Measurements from ENCODE around the gene PLCB3. TPM values are rescaled to one million over a fixed set of nuclear protein-coding genes. Genes with fewer than 3 reads are reported as not detected.

The PLCB3 gene
- 35.8 and 38.3 TPM in 2 replicates for total RNA-seq (2014; rRNA removed; shearing (Covaris generic))

DNA sequence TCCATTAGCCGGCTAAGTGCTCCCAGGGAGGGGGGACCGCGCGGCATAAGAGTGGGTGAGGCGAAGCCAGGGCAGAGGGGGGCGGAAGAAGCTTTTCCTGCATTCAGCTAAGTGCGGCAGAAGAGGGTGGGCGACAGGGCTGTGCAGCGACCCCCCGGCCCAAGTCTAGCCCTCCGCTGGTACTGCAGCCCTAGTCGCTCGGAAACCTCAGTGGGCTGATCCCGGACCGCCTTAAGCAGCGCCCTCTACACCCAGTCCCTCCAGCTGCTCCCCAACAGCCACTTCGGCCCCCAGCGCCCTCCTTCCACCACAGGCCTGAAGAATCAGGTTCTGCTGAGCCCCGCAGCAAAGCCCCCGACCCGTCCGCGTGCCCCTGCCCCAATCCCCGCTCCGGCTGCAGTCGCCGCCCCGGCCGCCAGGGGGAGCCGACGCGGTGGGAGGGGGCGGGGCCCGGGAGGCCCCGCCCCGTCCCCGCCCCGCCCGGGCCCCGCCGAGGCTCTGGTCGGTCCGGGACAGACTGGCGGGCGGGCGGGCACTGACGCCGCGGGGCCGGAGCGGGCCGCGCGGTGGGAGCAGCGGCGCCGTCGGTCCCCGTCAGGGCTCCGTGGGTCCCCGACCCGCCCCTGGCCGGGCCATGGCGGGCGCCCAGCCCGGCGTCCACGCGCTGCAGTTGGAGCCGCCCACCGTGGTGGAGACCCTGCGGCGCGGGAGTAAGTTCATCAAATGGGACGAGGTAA is at the start of gene PLCB3:
Gene PLCB3, plus strand, starts transcription at position 515 of the 737 bp plus-strand sequence. Its CDS starts 120 bp downstream, at position 635.
- Histone ChIP-seq H3K27me3 (no peaks in the 10 kb centered on the region), H3K9me3 (replicated peaks) (no peaks in the 10 kb centered on the region), H3K36me3 (peaks cover 10% of the 10 kb centered on the region), H3K27ac (peak within 1 kb of the TSS; percentile 36; the same call in 1 of the 2 replicates), H3K4me1 (peaks cover 27% of the 10 kb centered on the region), H3K4me3 (peak within 1 kb of the TSS; percentile 88)
- DNase-seq, result peak; percentile 44 to 65

DNA sequence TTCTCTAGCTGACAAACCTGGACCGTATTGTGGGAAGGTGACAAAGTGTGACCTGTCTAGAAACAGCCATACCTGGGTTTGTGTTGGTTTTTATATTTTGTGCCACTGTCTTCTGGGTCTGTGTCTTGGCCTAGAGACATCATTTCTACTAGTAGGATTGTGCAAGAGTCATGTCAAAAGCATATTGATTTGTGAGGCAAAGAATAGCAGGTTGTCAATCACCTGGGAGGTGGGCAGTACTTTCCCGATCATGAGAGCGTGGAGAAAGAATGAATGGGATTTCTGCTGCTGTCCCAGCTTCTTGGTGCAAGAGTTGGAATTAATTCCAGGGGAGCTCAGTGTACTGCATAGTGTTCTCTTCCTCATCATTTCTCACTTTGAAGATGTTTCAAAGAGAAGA is 49.8 kb upstream of the PLCB3 start:
- no peaks in the 10 kb centered on the region for H3K27me3 ChIP-seq
- H3K9me3 ChIP-seq (replicated peaks), result no peaks in the 10 kb centered on the region
- no peak for DNase-seq
- H3K4me3 ChIP-seq, result no peak overlapping the region
- H3K4me1 ChIP-seq, result peaks cover 27% of the 10 kb centered on the region
- H3K36me3 ChIP-seq, result peaks cover 85% of the 10 kb centered on the region
- no peak overlapping the region for H3K27ac ChIP-seq

DNA sequence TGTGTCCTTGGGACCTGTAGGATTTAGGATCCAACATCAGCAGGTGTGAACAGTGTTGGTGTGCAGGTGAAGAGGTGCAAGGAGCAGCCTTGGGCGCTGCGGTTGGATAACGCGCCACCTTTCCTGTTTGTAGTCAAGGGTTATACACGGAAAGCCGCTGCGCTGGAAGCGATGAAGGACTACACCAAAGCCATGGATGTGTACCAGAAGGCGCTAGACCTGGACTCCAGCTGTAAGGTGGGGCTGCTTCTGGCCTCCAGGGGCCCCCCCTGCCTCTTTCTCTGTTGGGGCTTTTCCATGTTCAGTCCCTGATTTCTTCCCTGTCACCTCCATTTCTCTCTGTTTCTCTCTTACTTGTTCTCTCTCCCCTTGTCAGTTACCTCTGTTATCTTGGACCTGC is 48.3 kb upstream of the PLCB3 start:
- no peak for DNase-seq
- H3K9me3 ChIP-seq (replicated peaks), result no peaks in the 10 kb centered on the region
- no peaks in the 10 kb centered on the region for H3K27me3 ChIP-seq
- H3K27ac ChIP-seq, result no peak overlapping the region
- H3K4me1 ChIP-seq, result peaks cover 40% of the 10 kb centered on the region
- H3K4me3 ChIP-seq, result no peak overlapping the region
- H3K36me3 ChIP-seq, result peaks cover 72% of the 10 kb centered on the region

DNA sequence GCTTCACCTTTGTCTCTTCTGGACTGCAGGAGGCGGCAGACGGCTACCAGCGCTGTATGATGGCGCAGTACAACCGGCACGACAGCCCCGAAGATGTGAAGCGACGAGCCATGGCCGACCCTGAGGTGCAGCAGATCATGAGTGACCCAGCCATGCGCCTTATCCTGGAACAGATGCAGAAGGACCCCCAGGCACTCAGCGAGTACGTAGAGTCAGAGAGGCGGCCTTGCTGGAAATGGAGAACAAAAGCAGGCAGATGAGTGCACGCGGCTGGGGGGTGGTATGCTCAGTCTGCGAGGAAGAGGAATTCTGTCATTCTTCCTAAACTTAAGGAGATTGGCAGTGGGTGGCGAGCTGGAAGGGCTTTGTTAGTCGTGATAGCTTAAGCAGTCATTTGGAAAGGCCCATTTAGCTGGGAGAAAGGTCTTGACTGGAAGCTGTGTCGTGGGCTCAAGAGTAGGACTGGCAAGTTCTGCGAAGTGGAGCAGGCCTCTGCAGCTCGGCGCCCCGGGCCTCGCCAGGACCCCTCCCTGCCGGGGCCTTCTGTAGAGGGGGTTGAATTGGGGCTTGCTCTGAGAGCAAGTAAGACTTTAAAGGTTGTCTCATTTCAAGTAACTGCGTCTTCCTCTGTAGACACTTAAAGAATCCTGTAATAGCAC is 47.8 kb upstream of the PLCB3 start:
- Histone ChIP-seq H3K27me3 (no peaks in the 10 kb centered on the region), H3K4me1 (peaks cover 45% of the 10 kb centered on the region), H3K27ac (no peak overlapping the region), H3K4me3 (no peak overlapping the region), H3K36me3 (peaks cover 66% of the 10 kb centered on the region), H3K9me3 (replicated peaks) (no peaks in the 10 kb centered on the region)
- no peak for DNase-seq

DNA sequence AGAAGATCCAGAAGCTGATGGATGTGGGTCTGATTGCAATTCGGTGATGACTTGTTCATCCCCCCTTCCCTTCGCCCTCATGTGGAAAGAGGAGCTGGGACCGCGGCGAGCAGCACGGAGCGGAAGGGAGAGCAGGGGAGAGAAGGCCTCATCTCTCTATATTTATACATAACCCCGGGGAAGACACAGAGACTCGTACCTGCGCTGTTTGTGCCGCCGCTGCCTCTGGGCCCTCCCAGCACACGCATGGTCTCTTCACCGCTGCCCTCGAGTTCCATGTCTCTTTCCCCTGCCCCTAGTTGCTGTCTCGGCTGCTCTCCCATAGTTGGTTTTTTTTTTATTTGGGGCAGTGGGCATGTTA is 47.3 kb upstream of the PLCB3 start:
- H3K4me3 ChIP-seq, result no peak overlapping the region
- H3K27me3 ChIP-seq, result no peaks in the 10 kb centered on the region
- no peak for DNase-seq
- H3K36me3 ChIP-seq, result peaks cover 62% of the 10 kb centered on the region
- H3K27ac ChIP-seq, result no peak overlapping the region
- H3K4me1 ChIP-seq, result peaks cover 47% of the 10 kb centered on the region
- H3K9me3 ChIP-seq (replicated peaks), result no peaks in the 10 kb centered on the region

GRCh38 chr11:64204464-64204989 is 46.8 kb upstream of the PLCB3 start:
- no peaks in the 10 kb centered on the region for H3K9me3 ChIP-seq (replicated peaks)
- no peaks in the 10 kb centered on the region for H3K27me3 ChIP-seq
- H3K4me1 ChIP-seq, result peaks cover 47% of the 10 kb centered on the region
- peak; percentile 94 to 98 for DNase-seq
- 0 out of 2 replicates have a peak overlapping the region, but pooled peaks have one; percentile 17 for H3K27ac ChIP-seq
- no peak overlapping the region for H3K4me3 ChIP-seq
- peaks cover 62% of the 10 kb centered on the region for H3K36me3 ChIP-seq

GRCh38 chr11:64206457-64207255 is 44.7 kb upstream of the PLCB3 start, which contains the start of gene FERMT3:
TSS of gene FERMT3 (plus strand) at chr11:64206721. CDS start at chr11:64207365, 644 bp downstream.
- H3K9me3 ChIP-seq (replicated peaks), result no peaks in the 10 kb centered on the region
- H3K4me1 ChIP-seq, result peaks cover 47% of the 10 kb centered on the region
- H3K4me3 ChIP-seq, result peak within 1 kb of the TSS; percentile 33
- peaks cover 43% of the 10 kb centered on the region for H3K36me3 ChIP-seq
- H3K27me3 ChIP-seq, result no peaks in the 10 kb centered on the region
- peak within 1 kb of the TSS; percentile 94 for H3K27ac ChIP-seq
- peak in 1 of 2 experiments; percentile 20 for DNase-seq

DNA sequence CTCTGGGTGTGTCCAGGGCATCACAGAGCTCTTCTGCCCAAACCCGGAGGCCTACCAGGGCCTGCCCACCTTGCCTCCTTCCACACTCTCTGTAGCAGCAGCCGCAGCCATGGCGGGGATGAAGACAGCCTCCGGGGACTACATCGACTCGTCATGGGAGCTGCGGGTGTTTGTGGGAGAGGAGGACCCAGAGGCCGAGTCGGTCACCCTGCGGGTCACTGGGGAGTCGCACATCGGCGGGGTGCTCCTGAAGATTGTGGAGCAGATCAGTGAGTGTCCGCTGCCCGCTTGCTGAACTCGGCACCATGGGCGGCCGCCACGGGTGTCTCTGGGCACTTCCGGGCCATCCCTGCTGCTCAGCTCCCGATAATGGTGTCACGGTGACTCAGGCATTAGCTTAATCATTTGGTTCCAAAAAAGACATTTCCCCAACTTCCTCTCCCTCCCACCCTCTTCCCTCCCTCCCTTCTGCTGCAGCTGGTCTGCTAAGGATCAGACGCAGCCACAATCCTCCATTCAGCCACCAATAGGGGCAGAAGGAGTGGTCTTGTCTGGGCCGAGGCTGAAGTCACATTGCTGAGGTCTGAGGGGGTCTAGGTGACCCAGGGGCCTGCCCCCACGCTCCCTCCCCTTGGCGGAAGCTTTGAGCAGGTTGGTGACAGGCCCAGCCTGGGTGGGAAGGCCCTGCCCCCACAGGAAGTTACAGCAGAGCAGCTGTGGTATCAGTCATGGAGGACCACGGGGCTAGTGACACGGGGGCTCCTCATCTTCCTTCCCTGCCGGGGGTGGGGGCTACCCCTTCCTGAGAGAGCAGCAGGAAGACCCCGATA is 43.9 kb upstream of the PLCB3 start:
- DNase-seq, result peak; percentile 92 to 94
- peak overlapping the region; percentile 94 for H3K27ac ChIP-seq
- no peaks in the 10 kb centered on the region for H3K9me3 ChIP-seq (replicated peaks)
- H3K36me3 ChIP-seq, result peaks cover 36% of the 10 kb centered on the region
- H3K4me1 ChIP-seq, result peaks cover 47% of the 10 kb centered on the region
- H3K27me3 ChIP-seq, result no peaks in the 10 kb centered on the region
- peak overlapping the region; percentile 33 for H3K4me3 ChIP-seq

DNA sequence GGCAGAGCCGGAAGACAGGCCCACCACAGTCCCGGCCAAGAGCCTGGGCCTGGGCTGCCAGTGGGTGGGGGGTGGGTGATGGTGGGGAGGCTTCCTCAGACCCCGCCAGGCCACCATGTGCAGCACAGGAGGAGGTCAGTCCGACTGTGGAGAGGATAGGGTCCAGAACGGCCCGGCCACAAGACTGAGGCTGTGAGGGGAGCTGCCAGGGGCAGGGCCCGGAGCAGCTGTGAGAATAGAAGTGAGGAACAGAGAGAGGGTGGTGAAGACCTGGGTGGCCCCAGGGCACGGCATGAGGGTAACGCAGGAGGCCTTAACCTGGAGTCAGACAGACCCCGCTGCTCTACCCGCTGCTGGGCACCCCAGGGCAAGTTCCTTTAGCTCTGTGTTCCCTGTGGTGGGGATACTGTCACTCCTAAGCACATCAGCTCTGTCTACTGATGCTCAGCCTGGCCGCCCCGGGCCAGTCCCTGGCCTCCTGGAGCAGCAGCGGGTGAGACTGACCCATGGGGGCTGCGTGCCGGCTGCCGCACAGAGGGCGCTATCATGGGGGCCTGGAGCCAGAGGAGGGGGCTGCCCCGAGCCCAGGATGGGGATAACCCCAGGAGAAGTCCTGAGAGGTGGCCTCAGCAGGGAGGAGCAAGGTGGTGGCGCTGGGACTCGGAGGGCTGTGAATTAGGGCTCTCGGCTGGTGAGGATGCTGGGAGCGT is 43.1 kb upstream of the PLCB3 start:
- DNase-seq, result no peak
- Histone ChIP-seq H3K36me3 (peaks cover 28% of the 10 kb centered on the region), H3K4me1 (peaks cover 47% of the 10 kb centered on the region), H3K27ac (peak overlapping the region; percentile 94), H3K9me3 (replicated peaks) (no peaks in the 10 kb centered on the region), H3K27me3 (no peaks in the 10 kb centered on the region), H3K4me3 (no peak overlapping the region)

GRCh38 chr11:64208796-64209562 is 42.4 kb upstream of the PLCB3 start:
- Histone ChIP-seq H3K4me3 (no peak overlapping the region), H3K4me1 (peaks cover 44% of the 10 kb centered on the region), H3K9me3 (replicated peaks) (no peaks in the 10 kb centered on the region), H3K27me3 (no peaks in the 10 kb centered on the region), H3K36me3 (peaks cover 21% of the 10 kb centered on the region), H3K27ac (peak overlapping the region; percentile 94)
- no peak for DNase-seq

DNA sequence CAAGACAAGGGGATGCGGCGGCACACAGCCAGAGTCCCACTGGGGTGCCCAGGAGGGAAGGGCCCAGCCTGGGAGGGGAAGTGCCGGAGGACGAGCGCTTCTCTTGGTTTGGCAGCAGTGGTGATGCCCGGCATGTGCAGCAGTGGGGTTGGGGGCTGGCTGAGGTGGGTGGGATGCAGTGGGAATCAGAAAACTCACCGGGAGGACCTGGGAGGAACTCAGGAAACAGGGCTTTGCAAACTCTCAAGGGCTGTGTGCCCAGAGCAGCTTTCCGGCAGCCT is 41.8 kb upstream of the PLCB3 start:
- DNase-seq, result no peak
- no peaks in the 10 kb centered on the region for H3K9me3 ChIP-seq (replicated peaks)
- H3K4me1 ChIP-seq, result peaks cover 40% of the 10 kb centered on the region
- H3K27me3 ChIP-seq, result no peaks in the 10 kb centered on the region
- H3K36me3 ChIP-seq, result peaks cover 19% of the 10 kb centered on the region
- H3K27ac ChIP-seq, result no peak overlapping the region
- H3K4me3 ChIP-seq, result no peak overlapping the region

GRCh38 chr11:64210301-64211020 is 40.9 kb upstream of the PLCB3 start:
- no peak overlapping the region for H3K4me3 ChIP-seq
- H3K27ac ChIP-seq, result no peak overlapping the region
- DNase-seq, result no peak
- H3K9me3 ChIP-seq (replicated peaks), result no peaks in the 10 kb centered on the region
- peaks cover 31% of the 10 kb centered on the region for H3K4me1 ChIP-seq
- H3K36me3 ChIP-seq, result peaks cover 13% of the 10 kb centered on the region
- H3K27me3 ChIP-seq, result no peaks in the 10 kb centered on the region
